Breast epithelium (tissue), 4 donors: ENCODE measurements around the gene PNPLA4. TPM values are rescaled to one million over a fixed set of nuclear protein-coding genes. Genes with fewer than 3 reads are reported as not detected.

ENCODE experiments used
- DNase-seq, 2 donors: peaks; one replicate each; pipeline ENCODE4 v3.0.0-alpha.2; 2019; ENCODE audit warnings: low spot score in 2 of 2
- H3K27ac ChIP-seq, 2 donors: fragments of 200-600 bp; sonication (generic) in 1 of 2; one replicate each; pipeline ENCODE4 v1.5.1; 2016 to 2019; ENCODE audit warnings: mild to moderate bottlenecking in 1 of 2
- H3K27me3 ChIP-seq, 2 donors: fragments of 200-600 bp; sonication (generic) in 1 of 2; one replicate each; pipeline versions ENCODE4 v1.5.1 to v1.6.0; 2017 to 2019; ENCODE audit warnings: control low read depth in 1 of 2, mild to moderate bottlenecking in 1 of 2
- H3K36me3 ChIP-seq: fragments of 200-600 bp; one replicate; pipeline ENCODE4 v1.5.1; 2019
- H3K4me1 ChIP-seq, 2 donors: fragments of 200-600 bp; sonication (generic); one replicate each; pipeline ENCODE4 v1.5.1; 2016 to 2019; ENCODE audit warnings: control low read depth in 1 of 2
- H3K4me3 ChIP-seq, 3 donors: fragments of 200-600 bp; sonication (generic); 1 replicate in 2 of 3; 2 replicates in 1 of 3; pipeline ENCODE4 v1.5.1; 2016 to 2019; ENCODE audit warnings: mild to moderate bottlenecking in 3 of 3, moderate library complexity in 2 of 3
- H3K9me3 ChIP-seq, 2 donors: fragments of 200-600 bp; sonication (generic) in 1 of 2; one replicate each; pipeline ENCODE4 v1.5.1; 2016 to 2019; ENCODE audit warnings: control low read depth in 1 of 2
- CTCF ChIP-seq, 3 donors: fragments of 450-650 bp; IDR thresholded peaks; one replicate each; pipeline ENCODE4 v1.5.1; 2016 to 2017; ENCODE audit warnings: antibody characterized with exemption in 3 of 3, mild to moderate bottlenecking in 3 of 3, moderate library complexity in 3 of 3
- POLR2A ChIP-seq: fragments of 450-650 bp; IDR thresholded peaks from one replicate; pipeline ENCODE4 v1.6.1; 2016; ENCODE audit warnings: antibody characterized with exemption, mild to moderate bottlenecking, moderate library complexity
- POLR2AphosphoS5 ChIP-seq, 3 donors: sonication (generic); formaldehyde crosslinking; IDR thresholded peaks; one replicate each; pipeline ENCODE4 v1.6.1; 2017; ENCODE audit warnings: antibody characterized with exemption in 3 of 3
- intact Hi-C: fragments of 100-400 bp; cut with DNase I; formaldehyde crosslinking; loops from one replicate; pipeline ENCODE4 v1.15.1; 2023; ENCODE audit warnings: low total_unique reads
- total RNA-seq, 3 donors: library from RNA; depleted of rRNA; stranded (reverse); fragments of >200 nt; gene quantifications; one replicate each; pipeline ENCODE4 v1.1.0, GENCODE V29; 2016

PNPLA4 gene
- total RNA-seq, 3 donors from 2014 or later = 9.5 to 22.4 (median 16.8) TPM

- Histone ChIP-seq H3K9me3 (no peaks in the 10 kb centered on the region), H3K4me1 (no peaks in the 10 kb centered on the region), H3K27ac (no peak overlapping the region), H3K4me3 (no peak overlapping the region), H3K36me3 (no peaks in the 10 kb centered on the region), H3K27me3 (no peaks in the 10 kb centered on the region)
- TF ChIP-seq CTCF (IDR thresholded peaks at IDR 0.05) = no peak
- TF ChIP-seq POLR2AphosphoS5 (IDR thresholded peaks at IDR 0.05) = no peak
- no peak for TF ChIP-seq POLR2A
- intact Hi-C loops = no loop called here
- no peak for DNase-seq
Observed at GRCh38 chrX:7943600-7944245, 16.5 kb upstream of the PNPLA4 start.

- TF ChIP-seq POLR2AphosphoS5 (IDR thresholded peaks at IDR 0.05) = no peak
- TF ChIP-seq CTCF (IDR thresholded peaks at IDR 0.05) = no peak
- no peak for TF ChIP-seq POLR2A
- intact Hi-C loops = no loop called here
- no peaks in the 10 kb centered on the region for H3K4me1 ChIP-seq
- DNase-seq = no peak
- H3K36me3 ChIP-seq = no peaks in the 10 kb centered on the region
- H3K9me3 ChIP-seq = no peaks in the 10 kb centered on the region
- no peak overlapping the region for H3K27ac ChIP-seq
- H3K27me3 ChIP-seq = no peaks in the 10 kb centered on the region
- no peak overlapping the region for H3K4me3 ChIP-seq
Observed at GRCh38 chrX:7941390-7942042, 14.3 kb upstream of the PNPLA4 start.

GRCh38 chrX:7934026-7934425 lies 6.8 kb upstream of the PNPLA4 start:
- Histone ChIP-seq H3K27ac (no peak overlapping the region), H3K4me3 (no peak overlapping the region), H3K36me3 (no peaks in the 10 kb centered on the region), H3K9me3 (no peaks in the 10 kb centered on the region), H3K27me3 (no peaks in the 10 kb centered on the region), H3K4me1 (no peaks in the 10 kb centered on the region)
- TF ChIP-seq CTCF (IDR thresholded peaks at IDR 0.05) = no peak
- TF ChIP-seq POLR2AphosphoS5 (IDR thresholded peaks at IDR 0.05) = no peak
- TF ChIP-seq POLR2A = no peak
- DNase-seq = no peak
- intact Hi-C loops = no loop called here

- TF ChIP-seq CTCF (IDR thresholded peaks at IDR 0.05) = no peak
- TF ChIP-seq POLR2AphosphoS5 (IDR thresholded peaks at IDR 0.05) = no peak
- TF ChIP-seq POLR2A = no peak
- H3K4me3 ChIP-seq = peak overlapping the region; percentile 54 to 70 (median 69)
- H3K4me1 ChIP-seq = no peaks in the 10 kb centered on the region
- intact Hi-C loops = no loop called here
- no peaks in the 10 kb centered on the region for H3K36me3 ChIP-seq
- peak in 1 of 2 donors; percentile 44 for DNase-seq
- H3K27me3 ChIP-seq = no peaks in the 10 kb centered on the region
- H3K27ac ChIP-seq = peak overlapping the region; percentile 78 to 88
- no peaks in the 10 kb centered on the region for H3K9me3 ChIP-seq
Observed at GRCh38 chrX:7926914-7927258, 327 bp downstream of the PNPLA4 start.

- H3K27me3 ChIP-seq = no peaks in the 10 kb centered on the region
- H3K4me1 ChIP-seq = no peaks in the 10 kb centered on the region
- intact Hi-C loops = no loop called here
- H3K36me3 ChIP-seq = no peaks in the 10 kb centered on the region
- peak overlapping the region; percentile 54 to 70 (median 69) for H3K4me3 ChIP-seq
- no peaks in the 10 kb centered on the region for H3K9me3 ChIP-seq
- no peak for TF ChIP-seq POLR2A
- no peak for TF ChIP-seq CTCF (IDR thresholded peaks at IDR 0.05)
- no peak for TF ChIP-seq POLR2AphosphoS5 (IDR thresholded peaks at IDR 0.05)
- H3K27ac ChIP-seq = peak overlapping the region; percentile 78 to 88
- DNase-seq = no peak
Observed at GRCh38 chrX:7926501-7926900, 712 bp downstream of the PNPLA4 start.
